Muscle layer of duodenum (tissue), 2 donors: ENCODE data around the gene NCOR1.

ENCODE experiments used
- H3K27ac ChIP-seq: one replicate; pipeline ENCODE4 v1.7.0; 2013; ENCODE audit warnings: mild to moderate bottlenecking, low read length
- H3K27me3 ChIP-seq: one replicate; pipeline ENCODE4 v1.7.0; 2013; ENCODE audit warnings: low read depth, mild to moderate bottlenecking, control low read depth, low read length
- H3K36me3 ChIP-seq, 2 donors: one replicate each; pipeline ENCODE4 v1.7.0; 2013; ENCODE audit warnings: low read length in 2 of 2, control low read depth in 1 of 2, mild to moderate bottlenecking in 1 of 2; ENCODE audit not compliant: insufficient read depth in 2 of 2, control insufficient read depth in 1 of 2
- H3K4me1 ChIP-seq, 2 donors: one replicate each; pipeline ENCODE4 v1.7.0; 2013; ENCODE audit warnings: low read length in 2 of 2, mild to moderate bottlenecking in 2 of 2, control low read depth in 1 of 2, moderate library complexity in 1 of 2; ENCODE audit not compliant: insufficient read depth in 2 of 2, control insufficient read depth in 1 of 2
- H3K4me3 ChIP-seq, 2 donors: one replicate each; pipeline ENCODE4 v1.7.0; 2013; ENCODE audit warnings: low read length in 2 of 2, low read depth in 1 of 2, mild to moderate bottlenecking in 1 of 2
- H3K9me3 ChIP-seq, 2 donors: one replicate each; pipeline ENCODE4 v1.7.0; 2013; ENCODE audit warnings: low read length in 2 of 2, control low read depth in 1 of 2, mild to moderate bottlenecking in 1 of 2; ENCODE audit not compliant: control insufficient read depth in 1 of 2
- donor health status: healthy.

Gene NCOR1

DNA sequence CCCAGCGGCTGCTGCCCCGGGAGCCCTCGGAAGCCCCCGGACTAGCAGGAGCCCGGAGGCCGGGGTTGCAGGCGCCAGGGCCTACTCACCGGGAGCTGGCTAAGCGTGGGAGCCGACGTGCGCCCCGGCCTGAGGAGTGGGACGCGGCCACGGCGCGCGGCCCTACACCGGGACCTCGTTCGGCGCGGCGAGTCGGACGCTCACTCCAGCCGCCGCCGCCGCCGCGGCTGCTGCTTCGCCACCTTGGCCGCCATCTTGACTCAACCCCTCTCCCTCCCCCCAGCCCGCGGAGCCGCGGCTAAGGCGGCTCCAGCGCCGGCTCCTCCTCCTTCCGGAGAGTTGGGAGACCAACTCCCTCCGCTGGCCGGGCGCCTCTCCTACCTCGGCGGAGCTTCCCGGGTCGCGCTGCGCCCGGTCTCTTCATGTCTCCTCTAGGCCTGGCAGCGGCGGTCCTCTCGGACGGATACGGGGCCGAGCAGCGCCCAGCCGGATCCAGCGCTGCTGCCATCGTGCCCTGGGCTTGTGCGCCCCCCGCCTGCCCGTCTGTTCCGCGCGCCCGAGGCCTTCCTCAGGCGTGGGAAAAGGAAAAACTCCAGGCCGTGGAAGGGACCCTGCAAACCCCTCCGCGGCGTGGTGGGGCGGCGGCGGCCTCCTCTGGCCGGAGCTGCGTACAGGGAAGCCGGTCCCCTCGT lies at the start of gene NCOR1:
Gene NCOR1 (minus strand): TSS at position 262 of the 692 bp plus-strand sequence. CDS start 20,965 bp downstream, outside the sequence.
- H3K27ac ChIP-seq: peak within 1 kb of the TSS; percentile 87
- H3K9me3 ChIP-seq: no peaks in the 10 kb centered on the region
- no peaks in the 10 kb centered on the region for H3K27me3 ChIP-seq
- no peaks in the 10 kb centered on the region for H3K36me3 ChIP-seq
- H3K4me1 ChIP-seq: peaks cover 0 to 23% of the 10 kb centered on the region in 2 donors
- H3K4me3 ChIP-seq: peak within 1 kb of the TSS; percentile 77 to 95

DNA sequence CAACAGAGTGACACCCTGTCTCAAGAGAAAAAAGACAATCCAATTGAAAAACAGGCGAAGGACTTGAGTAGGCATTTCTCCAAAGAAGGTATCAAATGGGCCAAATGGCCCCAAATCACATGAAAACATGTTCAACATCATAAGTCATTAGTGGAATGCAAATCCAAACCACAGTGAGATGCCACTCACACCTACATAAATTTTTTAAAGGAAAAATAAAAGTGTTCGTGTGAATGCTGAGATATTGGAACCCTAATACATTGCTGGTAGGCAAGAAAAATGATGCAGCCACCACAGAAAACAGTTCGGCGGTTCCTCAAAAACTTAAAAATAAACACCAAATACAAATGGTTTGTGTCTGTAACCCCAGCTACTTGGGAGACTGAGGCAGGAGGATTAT lies 46.9 kb upstream of the NCOR1 start:
- H3K27ac ChIP-seq: no peak overlapping the region
- no peaks in the 10 kb centered on the region for H3K36me3 ChIP-seq
- no peaks in the 10 kb centered on the region for H3K4me1 ChIP-seq
- H3K4me3 ChIP-seq: no peak overlapping the region
- H3K27me3 ChIP-seq: no peaks in the 10 kb centered on the region
- no peaks in the 10 kb centered on the region for H3K9me3 ChIP-seq

- no peak overlapping the region for H3K4me3 ChIP-seq
- no peak overlapping the region for H3K27ac ChIP-seq
- H3K36me3 ChIP-seq: no peaks in the 10 kb centered on the region
- H3K27me3 ChIP-seq: no peaks in the 10 kb centered on the region
- H3K4me1 ChIP-seq: peaks cover 0 to 4% of the 10 kb centered on the region in 2 donors
- H3K9me3 ChIP-seq: no peaks in the 10 kb centered on the region
Observed at GRCh38 chr17:16261049-16261448, 45.7 kb upstream of the NCOR1 start.

DNA sequence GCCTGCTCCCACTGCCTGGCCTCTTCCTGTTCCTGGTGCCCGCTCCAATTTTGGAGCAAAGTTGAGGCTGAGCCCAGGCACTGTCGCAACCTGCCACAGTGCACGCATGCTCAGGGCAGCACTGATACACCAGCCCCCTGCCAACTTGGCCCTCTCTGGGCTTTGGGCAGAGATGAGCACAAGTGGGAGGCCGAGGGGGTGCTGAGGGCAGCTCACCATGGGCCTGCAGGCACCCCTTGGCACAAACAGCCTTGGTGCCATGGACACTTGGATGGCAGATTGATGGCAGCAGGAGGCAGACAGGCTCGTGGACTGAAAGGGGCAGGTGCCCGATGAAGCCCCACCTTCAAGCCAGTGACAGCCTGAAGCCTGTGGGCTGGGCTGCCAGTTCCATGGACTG lies 44.6 kb upstream of the NCOR1 start:
- Histone ChIP-seq H3K4me3 (no peak overlapping the region), H3K9me3 (no peaks in the 10 kb centered on the region), H3K27me3 (no peaks in the 10 kb centered on the region), H3K4me1 (peaks cover 7 to 15% of the 10 kb centered on the region in 2 donors), H3K27ac (no peak overlapping the region), H3K36me3 (no peaks in the 10 kb centered on the region)

DNA sequence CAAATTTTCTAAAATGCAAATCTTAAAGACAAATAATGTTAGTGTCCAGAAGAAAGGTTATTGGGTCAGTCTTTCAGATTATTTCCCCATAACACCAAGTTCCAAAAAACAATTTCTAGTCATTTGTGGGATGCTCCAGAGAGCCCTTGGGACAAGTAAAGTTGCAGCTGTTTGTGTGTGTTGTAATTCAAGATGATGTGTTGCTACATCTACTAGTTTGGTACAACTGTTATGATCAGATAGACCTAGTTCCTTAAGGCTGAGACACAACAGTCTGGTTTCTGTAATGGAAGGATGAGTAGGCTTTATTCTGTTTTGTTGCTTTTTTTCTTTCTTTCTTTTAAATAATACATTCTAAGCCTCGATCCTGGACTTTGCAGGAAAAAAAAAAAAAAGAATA lies 43.6 kb upstream of the NCOR1 start:
- Histone ChIP-seq H3K4me1 (peaks cover 9 to 17% of the 10 kb centered on the region in 2 donors), H3K36me3 (no peaks in the 10 kb centered on the region), H3K4me3 (no peak overlapping the region), H3K27me3 (no peaks in the 10 kb centered on the region), H3K27ac (no peak overlapping the region), H3K9me3 (no peaks in the 10 kb centered on the region)

GRCh38 chr17:16255481-16255921 lies 40.2 kb upstream of the NCOR1 start:
- no peaks in the 10 kb centered on the region for H3K27me3 ChIP-seq
- no peaks in the 10 kb centered on the region for H3K36me3 ChIP-seq
- peak overlapping the region; percentile 88 for H3K27ac ChIP-seq
- H3K4me3 ChIP-seq: peak overlapping the region; percentile 0 to 44
- no peaks in the 10 kb centered on the region for H3K9me3 ChIP-seq
- peaks cover 9 to 17% of the 10 kb centered on the region in 2 donors for H3K4me1 ChIP-seq

DNA sequence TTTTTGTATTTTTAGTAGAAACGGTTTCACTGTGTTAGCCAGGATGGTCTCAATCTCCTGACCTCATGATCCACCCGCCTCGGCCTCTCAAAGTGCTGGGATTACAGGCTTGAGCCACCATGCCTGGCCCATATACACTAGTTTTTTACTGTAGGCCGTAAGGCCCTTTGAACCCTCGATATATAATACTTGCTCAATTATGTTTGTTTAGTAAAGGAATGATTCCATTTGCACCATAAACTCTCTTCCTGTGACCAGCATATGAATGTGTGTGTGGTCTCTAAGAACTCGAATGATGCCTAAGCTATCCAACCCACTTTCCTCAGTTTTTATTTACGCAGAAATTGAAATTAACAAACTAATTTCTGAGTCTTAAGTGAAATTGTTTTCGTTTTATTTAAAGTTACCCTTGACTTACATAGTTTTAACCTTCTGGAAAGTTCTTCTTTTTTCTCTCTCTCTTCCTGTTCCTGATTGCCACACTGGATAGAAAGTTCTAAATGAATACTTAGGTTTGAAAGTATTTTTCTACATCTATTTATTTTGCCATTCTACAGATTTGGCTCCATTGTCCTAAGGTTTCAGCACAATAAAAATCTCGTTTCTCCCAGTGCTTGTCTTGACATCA lies 39.6 kb upstream of the NCOR1 start:
- H3K4me3 ChIP-seq: peak overlapping the region in 1 of 2 donors; percentile 0
- no peaks in the 10 kb centered on the region for H3K36me3 ChIP-seq
- no peaks in the 10 kb centered on the region for H3K27me3 ChIP-seq
- peaks cover 9 to 17% of the 10 kb centered on the region in 2 donors for H3K4me1 ChIP-seq
- peak overlapping the region; percentile 88 for H3K27ac ChIP-seq
- no peaks in the 10 kb centered on the region for H3K9me3 ChIP-seq

GRCh38 chr17:16251556-16251955 lies 36.2 kb upstream of the NCOR1 start:
- H3K36me3 ChIP-seq: no peaks in the 10 kb centered on the region
- H3K27me3 ChIP-seq: no peaks in the 10 kb centered on the region
- no peaks in the 10 kb centered on the region for H3K9me3 ChIP-seq
- no peak overlapping the region for H3K4me3 ChIP-seq
- H3K4me1 ChIP-seq: peaks cover 9 to 22% of the 10 kb centered on the region in 2 donors
- no peak overlapping the region for H3K27ac ChIP-seq

DNA sequence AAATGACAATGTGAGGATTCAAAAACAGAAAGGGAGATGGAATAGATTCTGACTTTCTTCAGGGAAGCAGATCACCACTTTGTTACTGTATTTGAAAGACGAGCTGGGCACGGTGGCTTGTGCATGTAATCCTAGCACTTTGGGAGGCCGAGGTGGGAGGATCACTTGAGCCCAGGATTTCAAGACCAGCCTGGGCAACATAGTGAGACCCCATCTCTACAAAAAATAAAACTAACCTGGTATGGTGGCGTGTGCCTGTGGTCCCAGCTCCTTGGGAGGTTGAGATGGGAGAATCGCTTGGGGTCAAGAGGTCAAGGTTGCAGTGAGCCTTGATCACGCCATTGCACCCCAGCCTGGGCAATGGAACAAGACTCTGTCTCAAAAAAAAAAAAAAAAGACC lies 35.7 kb upstream of the NCOR1 start:
- Histone ChIP-seq H3K4me3 (no peak overlapping the region), H3K27ac (no peak overlapping the region)

DNA sequence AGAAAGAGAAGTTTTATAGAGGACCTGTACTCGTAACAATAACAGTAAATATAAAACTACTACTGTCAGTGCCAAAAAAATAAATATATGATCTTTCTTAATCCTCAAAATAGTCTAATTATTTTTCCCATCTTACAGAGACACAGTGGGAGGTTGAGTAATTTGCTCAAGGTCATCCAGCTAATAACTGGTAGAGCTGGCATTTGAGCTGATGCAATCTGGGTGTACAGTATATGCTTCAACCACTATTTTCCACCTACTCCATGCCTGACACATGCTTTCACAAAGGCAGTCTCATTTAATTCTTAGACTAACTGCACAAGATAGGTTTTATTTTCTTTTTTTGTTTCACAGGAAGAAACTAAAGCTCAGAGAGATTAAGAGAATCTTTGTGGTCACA lies 35.3 kb upstream of the NCOR1 start:
- Histone ChIP-seq H3K4me1 (peaks cover 9 to 14% of the 10 kb centered on the region in 2 donors), H3K9me3 (no peaks in the 10 kb centered on the region), H3K27ac (no peak overlapping the region), H3K4me3 (no peak overlapping the region), H3K27me3 (no peaks in the 10 kb centered on the region), H3K36me3 (no peaks in the 10 kb centered on the region)

More for the DNA sequence above, 35.7 kb upstream of the NCOR1 start:
- Histone ChIP-seq H3K36me3 (no peaks in the 10 kb centered on the region), H3K9me3 (no peaks in the 10 kb centered on the region), H3K4me1 (peaks cover 9 to 18% of the 10 kb centered on the region in 2 donors), H3K27me3 (no peaks in the 10 kb centered on the region)

GRCh38 chr17:16247586-16247984 lies 32.3 kb upstream of the NCOR1 start:
- Histone ChIP-seq H3K9me3 (no peaks in the 10 kb centered on the region), H3K4me3 (no peak overlapping the region), H3K27me3 (no peaks in the 10 kb centered on the region), H3K27ac (no peak overlapping the region), H3K36me3 (no peaks in the 10 kb centered on the region), H3K4me1 (peaks cover 0 to 5% of the 10 kb centered on the region in 2 donors)
